HG02571 (cell line): ENCODE results near the gene CABP2.
"Not testable (repeated sequence)": the region's sequence is repeated elsewhere in the genome, so short reads cannot be mapped to it uniquely, and the experiment has no call there.

ENCODE experiments used
- ATAC-seq: cut with Tn5 transposase; IDR thresholded peaks from one replicate; pipeline ENCODE4 v1.9.1; 2021; ENCODE audit warnings: mild to moderate bottlenecking, moderate library complexity; ENCODE audit not compliant: unreplicated experiment

The CABP2 gene

GRCh38 chr11:67482275-67482826 lies 40.9 kb downstream of the CABP2 start:
- ATAC-seq, result no peak

- ATAC-seq, result not testable (repeated sequence)
Measured at GRCh38 chr11:67477344-67478050, 45.7 kb downstream of the CABP2 start.

GRCh38 chr11:67476692-67477091 lies 46.6 kb downstream of the CABP2 start:
- not testable (repeated sequence) for ATAC-seq

GRCh38 chr11:67472882-67473281 lies 50.4 kb downstream of the CABP2 start:
- ATAC-seq, result no peak

- ATAC-seq, result no peak
Measured at GRCh38 chr11:67470337-67471002, 52.8 kb downstream of the CABP2 start.

- no peak for ATAC-seq
Measured at GRCh38 chr11:67469508-67469811, 53.8 kb downstream of the CABP2 start.
